K562 (cell line): ENCODE measurements around the gene SERPIND1. TPM values are rescaled to one million over a fixed set of nuclear protein-coding genes. Genes with fewer than 3 reads are reported as not detected.

Experiments
- CEBPG ChIP-seq, 3 experiments: fragments of 200-800 bp in 1 of 3; sonication (Bioruptor generic) in 1 of 3; sonication (generic) in 1 of 3; formaldehyde crosslinking in 1 of 3; IDR thresholded peaks in 2 of 3; conservative IDR thresholded peaks in 1 of 3; 2 replicates each; pipeline versions ENCODE4 v1.6.1 to v1.8.0; 2016 to 2022; ENCODE audit warnings: missing compliant biosample characterization in 2 of 3, missing genetic modification characterization in 2 of 3, mild to moderate bottlenecking in 1 of 3, missing genetic modification reagents in 1 of 3
- ERF ChIP-seq: fragments of 450-650 bp; formaldehyde crosslinking; IDR thresholded peaks from 2 replicates; pipeline ENCODE4 v1.4.0; 2020; ENCODE audit warnings: mild to moderate bottlenecking, mixed read lengths
- IFI16 ChIP-seq: fragments of 250-450 bp; sonication (Bioruptor Pico); IDR thresholded peaks from 2 replicates; pipeline ENCODE4 v2.1.2; 2022; ENCODE audit warnings: mild to moderate bottlenecking, inconsistent platforms
- PML ChIP-seq: IDR thresholded peaks from 2 replicates; pipeline ENCODE4 v1.6.1; 2012; ENCODE audit warnings: low read length, inconsistent platforms
- RAD51 ChIP-seq: fragments of 450-650 bp; IDR thresholded peaks from 2 replicates; pipeline ENCODE4 v1.7.1; 2016; ENCODE audit warnings: low read depth, mild to moderate bottlenecking, borderline replicate concordance
- SRSF3 ChIP-seq: fragments of 200-400 bp; formaldehyde crosslinking; IDR thresholded peaks from 2 replicates; pipeline ENCODE4 v1.6.1; 2016; ENCODE audit warnings: mild to moderate bottlenecking, low read length, moderate library complexity; ENCODE audit not compliant: insufficient read depth
- TAF15 ChIP-seq: fragments of 200-400 bp; formaldehyde crosslinking; IDR thresholded peaks from 2 replicates; pipeline ENCODE4 v1.6.1; 2017; ENCODE audit warnings: mild to moderate bottlenecking, low read depth, low read length, moderate library complexity
- ZNF668 ChIP-seq: fragments of 250-450 bp; sonication (Bioruptor Pico); IDR thresholded peaks from 2 replicates; pipeline ENCODE4 v1.8.0; 2022; ENCODE audit warnings: mild to moderate bottlenecking, inconsistent platforms
- polyA plus RNA-seq, 8 experiments: library from polyadenylated mRNA; depleted of rRNA in 4 of 8; stranded (reverse) in 5 of 8; unstranded in 3 of 8; fragments of >200 nt; fragmentation: Nextera tagmentation in 2 of 8; fragmentation: Illumina TruSeq in 1 of 8; extraction: Ambion mirVana in 2 of 8; extraction: Trizol in 1 of 8; gene quantifications; 2 replicates each; pipeline versions ENCODE4 v1.2.1 to v1.2.3, GENCODE V29; 2011 to 2014; ENCODE audit warnings: inconsistent platforms in 1 of 8, missing spikeins in 1 of 8
- total RNA-seq, 7 experiments: library from RNA; depleted of rRNA in 6 of 7; stranded (reverse); fragments of >200 nt in 6 of 7; fragmentation: Illumina TruSeq in 2 of 7; extraction: Trizol in 2 of 7; gene quantifications; 2 replicates each; pipeline versions ENCODE4 v1.2.1 to v1.2.3, GENCODE V29; 2011 to 2021; ENCODE audit warnings: low replicate concordance in 1 of 7
- TF ChIP-seq, protein P1 (sequence below): fragments of 450-650 bp; formaldehyde crosslinking; conservative IDR thresholded peaks from 2 replicates; pipeline ENCODE4 v1.4.0; 2022; ENCODE audit warnings: mild to moderate bottlenecking, missing genetic modification characterization
- TF ChIP-seq, protein P2 (sequence below): sonication (generic); formaldehyde crosslinking; IDR thresholded peaks from 2 replicates; pipeline ENCODE4 v1.8.0; 2022; ENCODE audit warnings: mild to moderate bottlenecking, missing genetic modification reagents
- TF ChIP-seq, protein P3 (sequence below), 3 experiments: fragments of 200-800 bp in 1 of 3; fragments of 250-450 bp in 1 of 3; fragments of 450-650 bp in 1 of 3; sonication (Bioruptor Pico) in 1 of 3; sonication (Bioruptor generic) in 1 of 3; formaldehyde crosslinking in 1 of 3; IDR thresholded peaks; 2 replicates each; pipeline versions ENCODE4 v1.6.1 to v1.8.0; 2016 to 2022; ENCODE audit warnings: mild to moderate bottlenecking in 2 of 3, missing genetic modification characterization in 2 of 3, missing compliant biosample characterization in 1 of 3, moderate library complexity in 1 of 3
- TF ChIP-seq, protein P4 (sequence below): sonication (generic); formaldehyde crosslinking; IDR thresholded peaks from 2 replicates; pipeline ENCODE4 v1.8.0; 2022; ENCODE audit warnings: mild to moderate bottlenecking, missing genetic modification reagents
- TF ChIP-seq, protein P5 (sequence below): sonication (generic); formaldehyde crosslinking; IDR thresholded peaks from 2 replicates; pipeline ENCODE4 v1.8.1; 2022; ENCODE audit warnings: missing genetic modification reagents

SERPIND1 gene
- total and polyA plus RNA-seq, 9 of the 15 experiments (the other 6 are each of a cell fraction or from before 2014, with no cell fraction given), result 0.04 to 0.11 (median 0.09) TPM; not detected in 6

DNA sequence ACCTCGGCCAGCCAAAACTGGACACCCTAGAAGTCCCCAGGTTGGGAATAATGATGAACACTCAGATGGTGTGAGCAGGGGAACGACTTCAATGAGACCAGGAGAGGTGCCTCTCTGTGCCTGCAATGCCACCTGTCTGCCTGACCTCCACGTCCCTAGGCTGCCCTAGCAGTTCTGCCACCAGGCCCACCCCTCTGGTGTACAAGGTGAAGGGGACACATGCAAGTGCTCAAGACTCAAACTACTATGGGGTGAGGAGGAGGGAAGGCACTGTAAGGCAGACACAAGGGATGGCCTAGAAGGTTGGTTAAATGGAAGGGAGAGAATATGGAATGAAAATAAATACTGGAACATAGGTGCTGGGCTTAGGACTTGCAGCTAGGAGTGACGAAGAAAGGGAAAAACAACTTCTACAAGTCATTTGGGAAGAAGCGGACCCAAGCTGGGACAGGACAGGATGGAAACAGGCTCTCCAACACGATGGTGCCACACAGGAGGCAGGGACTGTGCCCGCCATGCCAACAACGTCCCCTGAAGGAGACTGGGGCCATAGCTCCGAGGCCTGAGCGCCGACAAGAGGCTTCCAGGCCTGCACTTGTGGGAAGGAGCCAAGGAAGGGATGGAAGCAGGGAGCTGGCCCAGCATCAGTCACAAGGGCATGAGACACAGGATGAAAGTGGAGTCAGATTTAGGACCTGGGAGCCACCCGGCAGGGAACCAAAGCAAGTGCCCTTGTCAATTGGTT is 18.5 kb downstream of the SERPIND1 start (continued):
- TF ChIP-seq, protein P1, sequence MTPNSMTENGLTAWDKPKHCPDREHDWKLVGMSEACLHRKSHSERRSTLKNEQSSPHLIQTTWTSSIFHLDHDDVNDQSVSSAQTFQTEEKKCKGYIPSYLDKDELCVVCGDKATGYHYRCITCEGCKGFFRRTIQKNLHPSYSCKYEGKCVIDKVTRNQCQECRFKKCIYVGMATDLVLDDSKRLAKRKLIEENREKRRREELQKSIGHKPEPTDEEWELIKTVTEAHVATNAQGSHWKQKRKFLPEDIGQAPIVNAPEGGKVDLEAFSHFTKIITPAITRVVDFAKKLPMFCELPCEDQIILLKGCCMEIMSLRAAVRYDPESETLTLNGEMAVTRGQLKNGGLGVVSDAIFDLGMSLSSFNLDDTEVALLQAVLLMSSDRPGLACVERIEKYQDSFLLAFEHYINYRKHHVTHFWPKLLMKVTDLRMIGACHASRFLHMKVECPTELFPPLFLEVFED (CRISPR knock-in tag), result 0 out of 2 replicates have a peak, but pooled peaks have one; percentile 56
- TF ChIP-seq RAD51 (no peak), ZNF668 (CRISPR knock-in tag) (no peak), PML (no peak), IFI16 (CRISPR knock-in tag) (peak; percentile 74; the same call in 1 of the 2 replicates), CEBPG (CRISPR knock-in tag; IDR thresholded peaks at IDR 0.05) (peak; percentile 55), CEBPG (tag; conservative IDR thresholded peaks at IDR 0.05 in 1 of 2, IDR thresholded peaks at IDR 0.05 in 1 of 2) (no peak), SRSF3 (0 out of 2 replicates have a peak, but pooled peaks have one; percentile 36), ERF (CRISPR knock-in tag) (0 out of 2 replicates have a peak, but pooled peaks have one; percentile 34), TAF15 (peak; percentile 71; the same call in 1 of the 2 replicates)
- TF ChIP-seq, protein P2, sequence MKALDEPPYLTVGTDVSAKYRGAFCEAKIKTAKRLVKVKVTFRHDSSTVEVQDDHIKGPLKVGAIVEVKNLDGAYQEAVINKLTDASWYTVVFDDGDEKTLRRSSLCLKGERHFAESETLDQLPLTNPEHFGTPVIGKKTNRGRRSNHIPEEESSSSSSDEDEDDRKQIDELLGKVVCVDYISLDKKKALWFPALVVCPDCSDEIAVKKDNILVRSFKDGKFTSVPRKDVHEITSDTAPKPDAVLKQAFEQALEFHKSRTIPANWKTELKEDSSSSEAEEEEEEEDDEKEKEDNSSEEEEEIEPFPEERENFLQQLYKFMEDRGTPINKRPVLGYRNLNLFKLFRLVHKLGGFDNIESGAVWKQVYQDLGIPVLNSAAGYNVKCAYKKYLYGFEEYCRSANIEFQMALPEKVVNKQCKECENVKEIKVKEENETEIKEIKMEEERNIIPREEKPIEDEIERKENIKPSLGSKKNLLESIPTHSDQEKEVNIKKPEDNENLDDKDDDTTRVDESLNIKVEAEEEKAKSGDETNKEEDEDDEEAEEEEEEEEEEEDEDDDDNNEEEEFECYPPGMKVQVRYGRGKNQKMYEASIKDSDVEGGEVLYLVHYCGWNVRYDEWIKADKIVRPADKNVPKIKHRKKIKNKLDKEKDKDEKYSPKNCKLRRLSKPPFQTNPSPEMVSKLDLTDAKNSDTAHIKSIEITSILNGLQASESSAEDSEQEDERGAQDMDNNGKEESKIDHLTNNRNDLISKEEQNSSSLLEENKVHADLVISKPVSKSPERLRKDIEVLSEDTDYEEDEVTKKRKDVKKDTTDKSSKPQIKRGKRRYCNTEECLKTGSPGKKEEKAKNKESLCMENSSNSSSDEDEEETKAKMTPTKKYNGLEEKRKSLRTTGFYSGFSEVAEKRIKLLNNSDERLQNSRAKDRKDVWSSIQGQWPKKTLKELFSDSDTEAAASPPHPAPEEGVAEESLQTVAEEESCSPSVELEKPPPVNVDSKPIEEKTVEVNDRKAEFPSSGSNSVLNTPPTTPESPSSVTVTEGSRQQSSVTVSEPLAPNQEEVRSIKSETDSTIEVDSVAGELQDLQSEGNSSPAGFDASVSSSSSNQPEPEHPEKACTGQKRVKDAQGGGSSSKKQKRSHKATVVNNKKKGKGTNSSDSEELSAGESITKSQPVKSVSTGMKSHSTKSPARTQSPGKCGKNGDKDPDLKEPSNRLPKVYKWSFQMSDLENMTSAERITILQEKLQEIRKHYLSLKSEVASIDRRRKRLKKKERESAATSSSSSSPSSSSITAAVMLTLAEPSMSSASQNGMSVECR (CRISPR knock-in tag), result peak; percentile 80
- TF ChIP-seq, protein P3, sequence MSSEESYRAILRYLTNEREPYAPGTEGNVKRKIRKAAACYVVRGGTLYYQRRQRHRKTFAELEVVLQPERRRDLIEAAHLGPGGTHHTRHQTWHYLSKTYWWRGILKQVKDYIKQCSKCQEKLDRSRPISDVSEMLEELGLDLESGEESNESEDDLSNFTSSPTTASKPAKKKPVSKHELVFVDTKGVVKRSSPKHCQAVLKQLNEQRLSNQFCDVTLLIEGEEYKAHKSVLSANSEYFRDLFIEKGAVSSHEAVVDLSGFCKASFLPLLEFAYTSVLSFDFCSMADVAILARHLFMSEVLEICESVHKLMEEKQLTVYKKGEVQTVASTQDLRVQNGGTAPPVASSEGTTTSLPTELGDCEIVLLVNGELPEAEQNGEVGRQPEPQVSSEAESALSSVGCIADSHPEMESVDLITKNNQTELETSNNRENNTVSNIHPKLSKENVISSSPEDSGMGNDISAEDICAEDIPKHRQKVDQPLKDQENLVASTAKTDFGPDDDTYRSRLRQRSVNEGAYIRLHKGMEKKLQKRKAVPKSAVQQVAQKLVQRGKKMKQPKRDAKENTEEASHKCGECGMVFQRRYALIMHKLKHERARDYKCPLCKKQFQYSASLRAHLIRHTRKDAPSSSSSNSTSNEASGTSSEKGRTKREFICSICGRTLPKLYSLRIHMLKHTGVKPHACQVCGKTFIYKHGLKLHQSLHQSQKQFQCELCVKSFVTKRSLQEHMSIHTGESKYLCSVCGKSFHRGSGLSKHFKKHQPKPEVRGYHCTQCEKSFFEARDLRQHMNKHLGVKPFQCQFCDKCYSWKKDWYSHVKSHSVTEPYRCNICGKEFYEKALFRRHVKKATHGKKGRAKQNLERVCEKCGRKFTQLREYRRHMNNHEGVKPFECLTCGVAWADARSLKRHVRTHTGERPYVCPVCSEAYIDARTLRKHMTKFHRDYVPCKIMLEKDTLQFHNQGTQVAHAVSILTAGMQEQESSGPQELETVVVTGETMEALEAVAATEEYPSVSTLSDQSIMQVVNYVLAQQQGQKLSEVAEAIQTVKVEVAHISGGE (CRISPR knock-in tag; IDR thresholded peaks at IDR 0.05), result peak in 1 of 3 experiments; percentile 17; a peak in 1 of 6 replicates
- TF ChIP-seq, protein P4, sequence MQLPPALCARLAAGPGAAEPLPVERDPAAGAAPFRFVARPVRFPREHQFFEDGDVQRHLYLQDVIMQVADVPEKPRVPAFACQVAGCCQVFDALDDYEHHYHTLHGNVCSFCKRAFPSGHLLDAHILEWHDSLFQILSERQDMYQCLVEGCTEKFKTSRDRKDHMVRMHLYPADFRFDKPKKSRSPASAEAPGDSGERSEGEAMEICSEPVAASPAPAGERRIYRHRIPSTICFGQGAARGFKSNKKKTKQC (CRISPR knock-in tag), result peak; percentile 73; the same call in 1 of the 2 replicates
- TF ChIP-seq, protein P5, sequence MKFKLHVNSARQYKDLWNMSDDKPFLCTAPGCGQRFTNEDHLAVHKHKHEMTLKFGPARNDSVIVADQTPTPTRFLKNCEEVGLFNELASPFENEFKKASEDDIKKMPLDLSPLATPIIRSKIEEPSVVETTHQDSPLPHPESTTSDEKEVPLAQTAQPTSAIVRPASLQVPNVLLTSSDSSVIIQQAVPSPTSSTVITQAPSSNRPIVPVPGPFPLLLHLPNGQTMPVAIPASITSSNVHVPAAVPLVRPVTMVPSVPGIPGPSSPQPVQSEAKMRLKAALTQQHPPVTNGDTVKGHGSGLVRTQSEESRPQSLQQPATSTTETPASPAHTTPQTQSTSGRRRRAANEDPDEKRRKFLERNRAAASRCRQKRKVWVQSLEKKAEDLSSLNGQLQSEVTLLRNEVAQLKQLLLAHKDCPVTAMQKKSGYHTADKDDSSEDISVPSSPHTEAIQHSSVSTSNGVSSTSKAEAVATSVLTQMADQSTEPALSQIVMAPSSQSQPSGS, result peak; percentile 48; the same call in 1 of the 2 replicates
